Esophagus mucosa (tissue), 1 donor: Measurements from ENCODE around the gene CTTNBP2NL. TPM values are rescaled to one million over a fixed set of nuclear protein-coding genes. Genes with fewer than 3 reads are reported as not detected.

Experiments used
- ATAC-seq: fragments of 200-7000 bp; cut with Tn5 transposase; one replicate; pipeline ENCODE4 v1.9.1; 2020
- total RNA-seq: library from RNA; stranded (reverse); gene quantifications from one replicate; pipeline ENCODE4 v1.2.4, GENCODE V29; 2023
- donor health status: DM: yes; HTN: yes; CAD: no.

The CTTNBP2NL gene
- total RNA-seq, result 35.1 TPM

- peak; percentile 85 for ATAC-seq
These were observed at the start of gene CTTNBP2NL for GRCh38 chr1:112395821-112396652. CTTNBP2NL (plus strand) TSS chr1:112396214; CDS start chr1:112416166, 19,952 bp downstream.

- ATAC-seq, result no peak
These were observed 49.1 kb upstream of the CTTNBP2NL start for GRCh38 chr1:112346801-112347350.

GRCh38 chr1:112356765-112357164 is 39.2 kb upstream of the CTTNBP2NL start:
- ATAC-seq, result no peak

GRCh38 chr1:112357467-112357866 is 38.5 kb upstream of the CTTNBP2NL start:
- ATAC-seq, result no peak

- ATAC-seq, result no peak
These were observed 37.8 kb upstream of the CTTNBP2NL start for GRCh38 chr1:112358061-112358770.

GRCh38 chr1:112358798-112359408 is 37.1 kb upstream of the CTTNBP2NL start:
- ATAC-seq, result peak; percentile 90

- peak; percentile 15 for ATAC-seq
These were observed 35.9 kb upstream of the CTTNBP2NL start for GRCh38 chr1:112359961-112360767.

GRCh38 chr1:112363636-112364035 is 32.4 kb upstream of the CTTNBP2NL start:
- no peak for ATAC-seq

- ATAC-seq, result no peak
These were observed 27.8 kb upstream of the CTTNBP2NL start for GRCh38 chr1:112368198-112368597.

- ATAC-seq, result peak; percentile 99
These were observed 26.4 kb upstream of the CTTNBP2NL start for GRCh38 chr1:112369392-112370285.

- ATAC-seq, result no peak
These were observed 25.0 kb upstream of the CTTNBP2NL start for GRCh38 chr1:112370996-112371395.

GRCh38 chr1:112371775-112372174 is 24.2 kb upstream of the CTTNBP2NL start:
- ATAC-seq, result no peak

- ATAC-seq, result no peak
These were observed 22.2 kb upstream of the CTTNBP2NL start for GRCh38 chr1:112373806-112374205.

- ATAC-seq, result no peak
These were observed 20.3 kb upstream of the CTTNBP2NL start for GRCh38 chr1:112375701-112376100.

- ATAC-seq, result no peak
These were observed 15.7 kb upstream of the CTTNBP2NL start for GRCh38 chr1:112380356-112380755.

- no peak for ATAC-seq
These were observed 14.5 kb upstream of the CTTNBP2NL start for GRCh38 chr1:112381324-112382076.

- ATAC-seq, result no peak
These were observed 12.1 kb upstream of the CTTNBP2NL start for GRCh38 chr1:112383759-112384370.

GRCh38 chr1:112386024-112386723 is 9.8 kb upstream of the CTTNBP2NL start:
- no peak for ATAC-seq

- ATAC-seq, result no peak
These were observed 9.2 kb upstream of the CTTNBP2NL start for GRCh38 chr1:112386731-112387346.
